GM10266 (cell line): Measurements from ENCODE around the gene GALNT2.

Experiments used
- DNase-seq: peaks from one replicate; pipeline ENCODE4 v3.0.0; 2012; ENCODE audit errors: extremely low spot score
- CTCF ChIP-seq: IDR thresholded peaks from 2 replicates; pipeline ENCODE4 v1.5.1; 2012; ENCODE audit warnings: mild to moderate bottlenecking, low read depth; ENCODE audit not compliant: control insufficient read depth, insufficient read depth; ENCODE audit errors: missing control alignments

The GALNT2 gene

GRCh38 chr1:230043081-230043480 is 24.0 kb upstream of the GALNT2 start:
- no peak for DNase-seq
- TF ChIP-seq CTCF, result no peak

GRCh38 chr1:230044729-230045128 is 22.3 kb upstream of the GALNT2 start:
- DNase-seq, result no peak
- TF ChIP-seq CTCF, result no peak

- DNase-seq, result no peak
- no peak for TF ChIP-seq CTCF
These were observed 19.7 kb upstream of the GALNT2 start for GRCh38 chr1:230047114-230047865.

GRCh38 chr1:230048322-230048721 is 18.7 kb upstream of the GALNT2 start:
- no peak for DNase-seq

GRCh38 chr1:230048922-230049321 is 18.1 kb upstream of the GALNT2 start:
- no peak for DNase-seq
- no peak for TF ChIP-seq CTCF

More at GRCh38 chr1:230048322-230048721, 18.7 kb upstream of the GALNT2 start:
- TF ChIP-seq CTCF, result no peak

GRCh38 chr1:230049731-230050130 is 17.3 kb upstream of the GALNT2 start:
- no peak for DNase-seq
- TF ChIP-seq CTCF, result no peak

- no peak for TF ChIP-seq CTCF
- no peak for DNase-seq
These were observed 15.9 kb upstream of the GALNT2 start for GRCh38 chr1:230050973-230051735.
